HepG2 (cell line): Measurements from ENCODE around the gene SCGB1D4. TPM values are rescaled to one million over a fixed set of nuclear protein-coding genes. Genes with fewer than 3 reads are reported as not detected.
A peak's percentile ranks its signal among the peaks of the same experiment; 100 is the strongest.

Experiments
- BRCA1 ChIP-seq: sonication (generic); formaldehyde crosslinking; IDR thresholded peaks from 2 replicates; pipeline ENCODE4 v1.4.0; 2020; ENCODE audit warnings: missing genetic modification reagents
- EZH2 ChIP-seq: conservative IDR thresholded peaks from 2 replicates; pipeline ENCODE4 v1.6.1; 2012; ENCODE audit warnings: mild to moderate bottlenecking, low read depth, low read length, moderate library complexity
- HDAC2 ChIP-seq: sonication (generic); formaldehyde crosslinking; IDR thresholded peaks from 2 replicates; pipeline ENCODE4 v1.4.0; 2020; ENCODE audit warnings: missing genetic modification reagents
- HMG20B ChIP-seq: conservative IDR thresholded peaks from 2 replicates; pipeline ENCODE4 v1.6.1; 2016; ENCODE audit warnings: missing genetic modification reagents, missing compliant biosample characterization
- PCBP2 ChIP-seq: fragments of 200-400 bp; formaldehyde crosslinking; optimal IDR thresholded peaks from 2 replicates; pipeline ENCODE3; 2018; ENCODE audit warnings: low read length, low read depth; ENCODE audit not compliant: poor library complexity, severe bottlenecking
- POLR2AphosphoS5 ChIP-seq: IDR thresholded peaks from 2 replicates; pipeline ENCODE4 v1.6.1; 2012; ENCODE audit warnings: low read depth, low read length
- RBAK ChIP-seq: sonication (generic); formaldehyde crosslinking; IDR thresholded peaks from 2 replicates; pipeline ENCODE4 v1.5.1; 2020; ENCODE audit warnings: mild to moderate bottlenecking, missing genetic modification reagents
- RFX3 ChIP-seq: IDR thresholded peaks from 2 replicates; pipeline ENCODE4 v1.6.1; 2016; ENCODE audit warnings: missing biosample characterization, missing genetic modification reagents
- SMAD3 ChIP-seq: sonication (generic); formaldehyde crosslinking; IDR thresholded peaks from 2 replicates; pipeline ENCODE4 v1.4.0; 2020; ENCODE audit warnings: missing genetic modification reagents
- SOX6 ChIP-seq, 2 experiments: fragments of 450-650 bp in 1 of 2; sonication (generic) in 1 of 2; formaldehyde crosslinking in 1 of 2; IDR thresholded peaks; 2 replicates each; pipeline versions ENCODE4 v1.4.0 to v1.6.1; 2017 to 2020; ENCODE audit warnings: antibody characterized with exemption in 1 of 2, mild to moderate bottlenecking in 1 of 2, missing genetic modification reagents in 1 of 2
- SRF ChIP-seq: IDR thresholded peaks from 2 replicates; pipeline ENCODE4 v1.6.1; 2011; ENCODE audit warnings: mild to moderate bottlenecking, low read depth, low read length, moderate library complexity
- ZFP90 ChIP-seq: sonication (generic); formaldehyde crosslinking; IDR thresholded peaks from 2 replicates; pipeline ENCODE4 v1.8.0; 2022; ENCODE audit warnings: missing genetic modification reagents, mild to moderate bottlenecking, inconsistent platforms, borderline replicate concordance
- ZNF138 ChIP-seq: sonication (generic); formaldehyde crosslinking; IDR thresholded peaks from 2 replicates; pipeline ENCODE4 v1.5.0; 2020; ENCODE audit warnings: mild to moderate bottlenecking, low read depth, missing genetic modification reagents
- ZNF773 ChIP-seq: sonication (generic); formaldehyde crosslinking; IDR thresholded peaks from 2 replicates; pipeline ENCODE4 v1.4.0; 2020; ENCODE audit warnings: missing genetic modification reagents, borderline replicate concordance
- ZSCAN21 ChIP-seq: sonication (generic); formaldehyde crosslinking; IDR thresholded peaks from 2 replicates; pipeline ENCODE4 v1.8.0; 2022; ENCODE audit warnings: mild to moderate bottlenecking, missing genetic modification reagents, moderate library complexity, borderline replicate concordance
- polyA plus RNA-seq, 8 experiments: library from polyadenylated mRNA; depleted of rRNA in 3 of 8; stranded (reverse) in 7 of 8; unstranded in 1 of 8; fragments of >200 nt; fragmentation: Illumina TruSeq in 4 of 8; extraction: Trizol in 4 of 8; gene quantifications; 2 replicates each; pipeline versions ENCODE4 v1.2.1 to v1.2.3, GENCODE V29; 2011 to 2016; ENCODE audit warnings: low read depth in 4 of 8, missing spikeins in 1 of 8, mixed read lengths in 1 of 8; ENCODE audit not compliant: insufficient read depth in 1 of 8
- total RNA-seq, 5 experiments: library from RNA; depleted of rRNA; stranded (reverse); fragments of >200 nt; fragmentation: Illumina TruSeq; extraction: Trizol; gene quantifications; 2 replicates each; pipeline ENCODE4 v1.2.3, GENCODE V29; 2016; ENCODE audit warnings: low read depth in 1 of 5
- TF ChIP-seq, protein P1 (sequence below): sonication (generic); formaldehyde crosslinking; IDR thresholded peaks from 2 replicates; pipeline ENCODE4 v1.5.1; 2020; ENCODE audit warnings: mild to moderate bottlenecking, missing genetic modification reagents, moderate library complexity
- TF ChIP-seq, protein P2 (sequence below): sonication (generic); formaldehyde crosslinking; IDR thresholded peaks from 2 replicates; pipeline ENCODE4 v1.5.0; 2020; ENCODE audit warnings: mild to moderate bottlenecking, missing genetic modification reagents, moderate library complexity
- TF ChIP-seq, protein P3 (sequence below): sonication (generic); formaldehyde crosslinking; IDR thresholded peaks from 2 replicates; pipeline ENCODE4 v1.4.0; 2020; ENCODE audit warnings: missing genetic modification reagents, mild to moderate bottlenecking, borderline replicate concordance
- TF ChIP-seq, protein P4 (sequence below): sonication (generic); formaldehyde crosslinking; IDR thresholded peaks from 2 replicates; pipeline ENCODE4 v1.4.0; 2020; ENCODE audit warnings: missing genetic modification reagents
- TF ChIP-seq, protein P5 (sequence below): sonication (generic); formaldehyde crosslinking; IDR thresholded peaks from 2 replicates; pipeline ENCODE4 v1.4.0; 2020; ENCODE audit warnings: missing genetic modification reagents

The SCGB1D4 gene
- total and polyA plus RNA-seq, 2 of the 13 experiments (the other 11 are each of a cell fraction or from before 2014, with no cell fraction given): not detected

DNA sequence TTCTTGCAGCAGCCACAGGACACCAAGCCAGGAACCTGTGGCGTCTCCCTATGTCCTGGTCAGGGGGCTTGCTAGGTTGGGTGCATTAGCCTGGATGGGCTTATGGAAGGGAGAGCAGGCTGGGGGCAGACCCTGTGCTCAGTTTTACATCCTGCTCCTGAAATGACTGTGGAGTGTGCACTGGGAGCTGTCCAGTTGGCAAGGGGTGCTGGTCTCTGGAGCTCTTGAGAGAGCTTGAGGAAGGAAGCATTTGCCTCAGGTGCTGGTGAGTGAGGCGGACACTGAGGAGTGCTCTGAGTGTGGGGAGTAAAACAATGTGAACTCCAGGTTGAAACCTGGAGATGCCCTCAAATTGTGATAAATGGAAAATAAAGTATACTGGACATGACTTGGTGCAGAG, 3.4 kb downstream of the SCGB1D4 start (continued):
- TF ChIP-seq, protein P1, sequence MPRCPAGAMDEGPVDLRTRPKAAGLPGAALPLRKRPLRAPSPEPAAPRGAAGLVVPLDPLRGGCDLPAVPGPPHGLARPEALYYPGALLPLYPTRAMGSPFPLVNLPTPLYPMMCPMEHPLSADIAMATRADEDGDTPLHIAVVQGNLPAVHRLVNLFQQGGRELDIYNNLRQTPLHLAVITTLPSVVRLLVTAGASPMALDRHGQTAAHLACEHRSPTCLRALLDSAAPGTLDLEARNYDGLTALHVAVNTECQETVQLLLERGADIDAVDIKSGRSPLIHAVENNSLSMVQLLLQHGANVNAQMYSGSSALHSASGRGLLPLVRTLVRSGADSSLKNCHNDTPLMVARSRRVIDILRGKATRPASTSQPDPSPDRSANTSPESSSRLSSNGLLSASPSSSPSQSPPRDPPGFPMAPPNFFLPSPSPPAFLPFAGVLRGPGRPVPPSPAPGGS (CRISPR knock-in tag): no peak
- TF ChIP-seq HDAC2 (CRISPR knock-in tag) (peak; percentile 18; the same call in 1 of the 2 replicates), RFX3 (CRISPR knock-in tag) (no peak), ZFP90 (CRISPR knock-in tag) (0 out of 2 replicates have a peak, but pooled peaks have one; percentile 51), ZSCAN21 (0 out of 2 replicates have a peak, but pooled peaks have one; percentile 34), SRF (no peak), SMAD3 (CRISPR knock-in tag) (0 out of 2 replicates have a peak, but pooled peaks have one; percentile 23), ZNF773 (CRISPR knock-in tag) (0 out of 2 replicates have a peak, but pooled peaks have one; percentile 31), EZH2 (no peak), BRCA1 (peak; percentile 68; the same call in 1 of the 2 replicates), POLR2AphosphoS5 (no peak), PCBP2 (no peak), SOX6 (IDR thresholded peaks at IDR 0.05) (no peak), SOX6 (CRISPR knock-in tag; IDR thresholded peaks at IDR 0.05) (no peak), HMG20B (no peak), ZNF138 (CRISPR knock-in tag) (no peak), RBAK (no peak)
- TF ChIP-seq, protein P2, sequence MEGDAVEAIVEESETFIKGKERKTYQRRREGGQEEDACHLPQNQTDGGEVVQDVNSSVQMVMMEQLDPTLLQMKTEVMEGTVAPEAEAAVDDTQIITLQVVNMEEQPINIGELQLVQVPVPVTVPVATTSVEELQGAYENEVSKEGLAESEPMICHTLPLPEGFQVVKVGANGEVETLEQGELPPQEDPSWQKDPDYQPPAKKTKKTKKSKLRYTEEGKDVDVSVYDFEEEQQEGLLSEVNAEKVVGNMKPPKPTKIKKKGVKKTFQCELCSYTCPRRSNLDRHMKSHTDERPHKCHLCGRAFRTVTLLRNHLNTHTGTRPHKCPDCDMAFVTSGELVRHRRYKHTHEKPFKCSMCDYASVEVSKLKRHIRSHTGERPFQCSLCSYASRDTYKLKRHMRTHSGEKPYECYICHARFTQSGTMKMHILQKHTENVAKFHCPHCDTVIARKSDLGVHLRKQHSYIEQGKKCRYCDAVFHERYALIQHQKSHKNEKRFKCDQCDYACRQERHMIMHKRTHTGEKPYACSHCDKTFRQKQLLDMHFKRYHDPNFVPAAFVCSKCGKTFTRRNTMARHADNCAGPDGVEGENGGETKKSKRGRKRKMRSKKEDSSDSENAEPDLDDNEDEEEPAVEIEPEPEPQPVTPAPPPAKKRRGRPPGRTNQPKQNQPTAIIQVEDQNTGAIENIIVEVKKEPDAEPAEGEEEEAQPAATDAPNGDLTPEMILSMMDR (CRISPR knock-in tag): no peak
- TF ChIP-seq, protein P3, sequence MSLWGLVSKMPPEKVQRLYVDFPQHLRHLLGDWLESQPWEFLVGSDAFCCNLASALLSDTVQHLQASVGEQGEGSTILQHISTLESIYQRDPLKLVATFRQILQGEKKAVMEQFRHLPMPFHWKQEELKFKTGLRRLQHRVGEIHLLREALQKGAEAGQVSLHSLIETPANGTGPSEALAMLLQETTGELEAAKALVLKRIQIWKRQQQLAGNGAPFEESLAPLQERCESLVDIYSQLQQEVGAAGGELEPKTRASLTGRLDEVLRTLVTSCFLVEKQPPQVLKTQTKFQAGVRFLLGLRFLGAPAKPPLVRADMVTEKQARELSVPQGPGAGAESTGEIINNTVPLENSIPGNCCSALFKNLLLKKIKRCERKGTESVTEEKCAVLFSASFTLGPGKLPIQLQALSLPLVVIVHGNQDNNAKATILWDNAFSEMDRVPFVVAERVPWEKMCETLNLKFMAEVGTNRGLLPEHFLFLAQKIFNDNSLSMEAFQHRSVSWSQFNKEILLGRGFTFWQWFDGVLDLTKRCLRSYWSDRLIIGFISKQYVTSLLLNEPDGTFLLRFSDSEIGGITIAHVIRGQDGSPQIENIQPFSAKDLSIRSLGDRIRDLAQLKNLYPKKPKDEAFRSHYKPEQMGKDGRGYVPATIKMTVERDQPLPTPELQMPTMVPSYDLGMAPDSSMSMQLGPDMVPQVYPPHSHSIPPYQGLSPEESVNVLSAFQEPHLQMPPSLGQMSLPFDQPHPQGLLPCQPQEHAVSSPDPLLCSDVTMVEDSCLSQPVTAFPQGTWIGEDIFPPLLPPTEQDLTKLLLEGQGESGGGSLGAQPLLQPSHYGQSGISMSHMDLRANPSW (CRISPR knock-in tag): no peak
- TF ChIP-seq, protein P4, sequence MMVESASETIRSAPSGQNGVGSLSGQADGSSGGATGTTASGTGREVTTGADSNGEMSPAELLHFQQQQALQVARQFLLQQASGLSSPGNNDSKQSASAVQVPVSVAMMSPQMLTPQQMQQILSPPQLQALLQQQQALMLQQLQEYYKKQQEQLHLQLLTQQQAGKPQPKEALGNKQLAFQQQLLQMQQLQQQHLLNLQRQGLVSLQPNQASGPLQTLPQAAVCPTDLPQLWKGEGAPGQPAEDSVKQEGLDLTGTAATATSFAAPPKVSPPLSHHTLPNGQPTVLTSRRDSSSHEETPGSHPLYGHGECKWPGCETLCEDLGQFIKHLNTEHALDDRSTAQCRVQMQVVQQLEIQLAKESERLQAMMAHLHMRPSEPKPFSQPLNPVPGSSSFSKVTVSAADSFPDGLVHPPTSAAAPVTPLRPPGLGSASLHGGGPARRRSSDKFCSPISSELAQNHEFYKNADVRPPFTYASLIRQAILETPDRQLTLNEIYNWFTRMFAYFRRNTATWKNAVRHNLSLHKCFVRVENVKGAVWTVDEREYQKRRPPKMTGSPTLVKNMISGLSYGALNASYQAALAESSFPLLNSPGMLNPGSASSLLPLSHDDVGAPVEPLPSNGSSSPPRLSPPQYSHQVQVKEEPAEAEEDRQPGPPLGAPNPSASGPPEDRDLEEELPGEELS (CRISPR knock-in tag): no peak
- TF ChIP-seq, protein P5, sequence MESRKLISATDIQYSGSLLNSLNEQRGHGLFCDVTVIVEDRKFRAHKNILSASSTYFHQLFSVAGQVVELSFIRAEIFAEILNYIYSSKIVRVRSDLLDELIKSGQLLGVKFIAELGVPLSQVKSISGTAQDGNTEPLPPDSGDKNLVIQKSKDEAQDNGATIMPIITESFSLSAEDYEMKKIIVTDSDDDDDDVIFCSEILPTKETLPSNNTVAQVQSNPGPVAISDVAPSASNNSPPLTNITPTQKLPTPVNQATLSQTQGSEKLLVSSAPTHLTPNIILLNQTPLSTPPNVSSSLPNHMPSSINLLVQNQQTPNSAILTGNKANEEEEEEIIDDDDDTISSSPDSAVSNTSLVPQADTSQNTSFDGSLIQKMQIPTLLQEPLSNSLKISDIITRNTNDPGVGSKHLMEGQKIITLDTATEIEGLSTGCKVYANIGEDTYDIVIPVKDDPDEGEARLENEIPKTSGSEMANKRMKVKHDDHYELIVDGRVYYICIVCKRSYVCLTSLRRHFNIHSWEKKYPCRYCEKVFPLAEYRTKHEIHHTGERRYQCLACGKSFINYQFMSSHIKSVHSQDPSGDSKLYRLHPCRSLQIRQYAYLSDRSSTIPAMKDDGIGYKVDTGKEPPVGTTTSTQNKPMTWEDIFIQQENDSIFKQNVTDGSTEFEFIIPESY (CRISPR knock-in tag): no peak
